Activated CD8-positive, alpha-beta memory T cell treated with anti-CD3 and anti-CD28 coated beads, Interleukin-2, amount 50 U/mL, for 48 hours (primary cell): ENCODE results near the gene ACADSB.

ENCODE experiments used
- DNase-seq: peaks from one replicate; pipeline ENCODE4 v3.0.0-alpha.2; 2020

The ACADSB gene

DNA sequence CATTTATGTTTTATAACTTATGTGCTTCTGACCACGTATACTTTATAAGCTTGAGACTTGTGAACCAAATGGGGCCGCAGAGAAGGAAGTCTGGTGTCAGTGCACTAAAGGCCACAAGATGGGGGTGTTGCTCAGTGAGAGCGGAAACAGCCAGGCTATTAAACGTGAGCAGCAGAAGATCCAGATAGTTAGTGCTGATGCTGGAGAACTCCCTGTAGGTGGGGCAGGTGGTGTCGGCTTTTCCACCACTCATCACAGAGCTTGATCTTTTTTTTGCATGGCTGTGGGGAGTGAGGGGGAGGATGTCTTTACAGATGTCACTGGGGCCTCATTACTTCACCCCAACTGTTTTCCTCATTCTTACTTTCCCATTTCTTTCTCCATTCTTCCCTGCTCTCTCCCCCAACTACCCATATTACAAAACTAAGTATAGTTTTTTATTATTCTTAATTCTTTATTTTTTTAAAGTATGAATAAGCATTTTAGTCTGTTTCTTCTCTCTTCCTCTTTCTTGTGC lies 34.7 kb downstream of the ACADSB start:
- DNase-seq: no peak

DNA sequence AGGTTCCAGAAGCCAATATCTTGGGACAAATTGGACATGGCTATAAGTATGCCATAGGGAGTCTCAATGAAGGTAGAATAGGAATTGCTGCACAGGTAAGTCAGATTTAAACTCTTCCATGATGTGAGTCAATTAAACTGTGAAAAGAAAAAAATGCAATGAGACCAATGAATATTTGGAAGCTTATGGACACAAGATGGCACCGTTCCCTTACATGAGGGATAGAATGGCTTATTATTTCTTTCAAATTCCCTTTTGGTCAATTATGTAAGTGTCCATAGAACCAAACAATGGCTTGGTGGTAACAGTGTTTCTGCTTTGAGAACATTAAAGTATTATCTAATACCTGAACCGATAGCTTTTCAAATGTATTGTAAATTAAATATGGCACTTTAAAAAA lies 35.6 kb downstream of the ACADSB start:
- DNase-seq: no peak

DNA sequence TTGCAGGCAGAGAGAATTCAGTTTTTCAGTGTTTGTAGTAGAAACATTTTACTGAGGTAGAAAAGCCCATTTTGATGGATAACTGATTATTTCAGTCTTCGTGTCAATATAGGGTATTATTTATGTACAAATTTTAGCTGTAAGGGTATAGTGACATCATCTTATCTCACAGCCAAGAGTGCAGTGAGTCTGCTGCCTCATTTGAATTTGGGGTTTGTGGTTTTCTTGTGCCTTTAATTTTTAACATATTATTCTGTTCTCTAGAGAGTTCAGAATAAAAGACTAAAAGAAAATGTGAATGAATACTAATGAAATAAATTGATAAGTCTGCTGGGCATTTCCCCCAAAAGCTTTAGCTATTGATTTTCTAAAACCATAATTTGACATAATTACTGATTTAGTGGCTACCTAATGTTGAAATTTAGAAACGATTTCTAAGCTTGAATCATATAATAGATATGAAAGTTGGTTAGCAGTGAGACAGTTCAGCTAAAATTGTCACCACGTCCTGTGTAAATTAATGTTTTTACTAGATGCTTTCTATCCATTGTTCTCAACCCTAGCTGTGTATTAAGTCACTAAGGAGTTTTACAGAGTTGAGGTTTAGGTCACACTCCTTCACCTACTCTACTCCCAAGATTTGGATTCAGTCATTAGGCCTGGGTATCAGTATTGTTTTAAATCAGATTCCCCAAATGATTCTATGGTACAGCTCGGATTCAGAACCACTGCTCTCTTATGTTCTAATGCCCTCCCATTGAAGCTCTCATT lies 37.3 kb downstream of the ACADSB start:
- DNase-seq: no peak

DNA sequence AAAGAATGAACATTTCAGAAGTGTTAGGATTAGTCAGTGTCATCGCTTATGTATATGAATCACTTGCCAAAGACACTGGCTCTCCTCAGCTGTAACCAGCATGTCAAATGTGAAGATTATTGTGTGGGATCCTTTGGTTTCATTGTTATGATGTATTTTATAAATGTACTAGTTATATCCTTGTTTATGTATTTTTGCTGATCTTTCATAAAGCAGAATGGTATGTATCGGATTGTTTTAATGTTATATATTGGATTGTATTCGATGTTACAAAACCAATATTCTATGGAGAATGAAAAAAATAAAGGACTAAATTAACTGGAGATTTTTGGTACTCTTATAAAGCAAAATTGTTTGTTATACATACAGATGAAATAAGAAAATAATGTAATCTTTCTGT lies 49.2 kb downstream of the ACADSB start:
- no peak for DNase-seq

DNA sequence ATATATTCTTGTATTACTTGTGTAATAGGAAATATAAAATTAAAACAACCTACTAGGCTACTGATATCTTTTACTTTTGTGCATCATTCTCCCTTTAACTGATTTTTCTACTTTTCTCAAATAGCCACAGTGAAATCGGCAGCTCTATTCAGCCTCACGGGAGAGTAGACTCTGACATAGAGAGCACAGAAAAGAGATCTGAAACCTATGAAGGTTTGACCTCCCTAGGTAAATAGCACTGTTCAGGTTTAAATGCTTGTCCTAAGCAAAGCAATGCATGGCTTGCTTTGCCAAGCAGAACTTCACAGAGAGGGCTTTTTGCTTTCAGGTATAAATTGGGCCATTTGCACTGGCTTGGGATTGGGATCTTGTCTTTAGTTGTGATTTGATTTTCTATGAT lies 53.1 kb downstream of the ACADSB start:
- no peak for DNase-seq

DNA sequence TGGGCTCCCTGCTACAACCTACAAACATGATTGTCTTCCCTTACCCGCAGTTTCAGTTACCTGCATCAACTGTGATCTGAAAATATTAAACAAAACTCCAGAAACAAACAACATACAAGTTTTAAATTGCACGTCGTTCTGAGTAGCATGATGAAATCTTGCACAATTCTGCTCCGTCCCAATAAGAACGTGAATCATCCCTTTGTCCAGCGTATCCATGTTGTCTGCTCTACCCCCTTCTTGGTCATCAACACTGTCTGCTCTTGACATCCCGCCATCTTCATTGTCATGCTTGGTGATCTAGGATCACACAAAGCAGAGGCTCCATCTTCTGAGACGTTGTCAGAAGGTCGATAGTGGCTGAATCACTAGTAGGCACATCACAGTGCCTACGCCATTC lies 53.9 kb downstream of the ACADSB start:
- no peak for DNase-seq

DNA sequence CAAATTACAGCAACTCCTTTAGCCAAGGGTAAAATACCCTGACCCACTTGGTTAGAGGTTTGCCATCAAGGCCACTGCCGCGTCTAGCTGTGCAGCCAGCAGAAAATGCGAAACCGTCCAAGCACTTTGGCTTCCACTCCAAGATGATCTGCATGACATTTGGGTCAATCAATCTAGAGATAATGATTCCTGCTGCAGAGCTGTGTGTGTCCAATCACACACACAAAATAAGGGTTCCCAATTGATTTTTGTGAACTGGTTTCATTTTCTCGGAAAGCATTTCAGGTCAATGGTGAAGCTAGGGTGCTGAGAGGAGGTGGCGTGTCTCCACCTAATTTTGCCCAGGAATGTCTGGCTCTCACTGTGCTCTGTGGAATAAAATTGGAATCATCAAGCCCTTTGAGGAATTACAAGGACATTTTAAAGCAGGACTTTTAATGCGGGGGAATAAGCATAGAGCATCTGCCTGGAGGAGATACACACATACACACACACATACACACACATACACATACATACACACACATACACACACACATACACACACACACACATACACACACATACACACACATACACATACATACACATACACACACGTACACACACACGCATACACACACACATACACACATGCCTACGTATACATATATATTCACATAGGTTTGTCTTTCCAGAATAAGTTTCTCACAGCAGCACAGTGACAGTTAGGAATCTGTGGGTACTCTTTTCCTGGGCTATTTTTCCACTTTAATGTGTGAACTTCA lies 59.5 kb downstream of the ACADSB start:
- no peak for DNase-seq

DNA sequence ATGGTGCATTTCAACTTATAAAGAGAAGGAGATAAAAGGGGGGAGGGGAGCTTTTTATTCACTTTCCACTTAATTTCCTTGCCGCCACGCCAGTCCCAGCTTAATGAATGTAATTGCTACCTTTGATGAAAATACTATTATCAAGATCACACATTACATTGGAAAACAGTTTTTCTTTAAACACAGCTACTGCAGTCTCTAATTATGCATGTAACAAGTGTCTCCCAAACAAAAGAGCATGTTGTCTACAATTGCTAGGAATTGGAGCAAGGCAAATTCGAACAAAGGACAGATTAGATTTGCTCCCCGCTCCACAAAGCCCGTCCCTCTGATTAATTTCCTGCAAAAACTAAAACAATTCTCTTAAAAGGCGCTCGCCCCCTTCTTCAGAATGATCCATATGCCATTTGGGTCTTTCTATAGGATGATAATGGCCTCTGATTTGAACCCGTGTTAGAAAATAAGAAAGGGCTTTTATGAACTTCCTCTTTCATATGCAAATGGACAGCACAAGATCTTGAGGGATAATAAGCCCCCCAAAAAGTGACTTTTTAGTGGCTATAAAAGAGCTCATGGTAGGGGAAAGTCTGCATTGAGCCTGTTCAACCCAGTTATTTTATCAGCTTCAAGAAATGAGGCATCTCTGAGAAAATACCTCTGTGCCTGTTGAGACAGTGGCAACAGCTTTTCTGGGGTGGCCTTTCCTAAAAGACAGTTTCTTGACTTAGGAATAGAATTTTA lies 60.6 kb downstream of the ACADSB start:
- no peak for DNase-seq

DNA sequence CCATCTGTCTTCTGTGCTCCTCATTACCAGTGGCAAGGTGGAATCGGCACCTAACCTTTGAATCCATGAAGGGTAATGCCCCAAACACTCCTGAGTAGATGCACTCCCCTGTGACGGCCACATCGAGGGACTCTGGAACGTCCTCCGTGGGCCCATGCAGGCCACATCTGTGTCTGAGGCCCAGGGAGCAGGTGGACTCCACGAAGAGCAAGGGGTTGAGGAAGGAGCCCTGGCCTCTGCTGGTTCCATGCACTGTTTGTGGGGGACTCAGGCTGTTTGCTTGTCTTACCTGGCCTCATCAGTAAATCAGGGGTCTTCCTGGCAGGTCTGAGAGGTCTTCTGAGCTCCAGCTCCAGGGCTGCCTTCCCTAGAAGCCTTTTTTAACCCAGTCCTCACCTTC lies 64.4 kb downstream of the ACADSB start:
- no peak for DNase-seq

DNA sequence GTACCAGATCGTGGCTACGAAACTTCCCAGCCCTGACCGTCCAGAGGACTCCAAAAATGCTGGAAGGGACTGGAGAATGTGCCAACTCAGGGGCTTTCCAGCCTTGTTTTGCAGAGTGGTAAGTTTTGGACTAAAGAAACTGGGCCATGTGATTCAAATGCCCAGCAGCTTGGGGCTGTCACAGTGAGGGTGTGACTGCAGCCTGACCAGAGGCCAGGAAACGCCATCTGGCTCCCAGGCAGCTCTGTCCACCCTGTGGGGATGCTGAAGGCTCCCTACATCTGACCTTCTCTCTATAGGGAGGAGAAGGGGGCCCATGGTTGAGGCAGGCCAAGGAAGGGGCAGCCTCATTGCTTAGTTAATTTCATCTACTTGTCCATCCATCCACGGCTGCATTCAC lies 65.4 kb downstream of the ACADSB start:
- no peak for DNase-seq

DNA sequence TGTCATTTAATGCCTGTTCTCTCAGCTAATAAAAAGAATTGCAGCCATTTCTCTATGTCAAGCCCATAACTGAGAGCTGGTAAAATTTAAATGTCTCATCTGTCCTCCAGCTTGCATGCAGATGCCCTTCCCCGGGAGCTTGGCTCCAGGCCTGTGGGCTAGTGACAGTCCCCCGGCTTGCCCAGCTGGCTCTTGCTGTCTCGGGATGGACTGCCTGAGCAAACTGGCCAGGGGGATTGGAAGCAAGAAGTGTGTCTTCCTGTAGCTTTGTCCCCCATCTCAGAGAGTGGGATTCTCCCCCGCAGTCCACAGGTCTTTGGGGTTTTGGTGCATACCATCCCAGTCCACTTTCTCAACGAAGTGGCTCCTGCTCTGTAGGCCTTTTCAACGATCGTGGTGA lies 73.1 kb downstream of the ACADSB start:
- DNase-seq: no peak

DNA sequence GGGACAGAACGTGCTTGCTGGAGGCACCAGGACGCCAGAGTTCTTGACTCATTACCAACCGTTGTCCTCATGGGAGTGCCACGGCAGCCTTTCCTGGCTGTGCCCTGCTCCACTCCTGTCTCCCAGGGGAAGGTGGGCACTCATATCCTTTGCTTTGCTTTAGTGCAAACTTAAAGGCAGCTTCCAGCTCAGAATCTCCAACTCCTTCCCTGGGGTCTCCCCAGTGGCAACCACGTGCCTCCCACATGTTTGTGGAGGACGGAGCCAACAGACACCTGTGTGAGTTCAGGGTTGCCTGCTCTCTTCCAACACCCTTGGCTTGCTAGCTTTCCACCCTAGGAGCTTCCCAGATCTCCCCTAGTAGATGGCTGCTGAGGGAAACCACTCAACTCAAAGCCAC lies 75.0 kb downstream of the ACADSB start:
- DNase-seq: no peak

DNA sequence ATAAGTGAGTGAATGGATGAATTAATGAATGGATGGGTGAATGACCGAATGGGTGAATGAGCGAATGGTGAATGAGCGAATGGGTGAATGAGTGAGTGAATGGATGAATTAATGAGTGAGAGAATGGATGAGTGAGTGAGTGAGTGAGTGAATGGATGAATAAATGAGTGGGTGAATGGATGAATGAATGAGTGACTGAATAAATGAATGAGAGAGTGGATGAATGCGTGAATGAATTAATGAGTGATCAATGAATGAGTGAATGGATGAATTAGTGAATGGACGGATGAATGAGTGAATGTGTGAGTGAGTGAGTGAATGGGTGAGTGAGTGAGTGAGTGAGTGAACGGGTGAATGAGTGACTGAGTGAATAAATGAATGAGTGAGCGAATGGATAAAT lies 77.5 kb downstream of the ACADSB start:
- no peak for DNase-seq

DNA sequence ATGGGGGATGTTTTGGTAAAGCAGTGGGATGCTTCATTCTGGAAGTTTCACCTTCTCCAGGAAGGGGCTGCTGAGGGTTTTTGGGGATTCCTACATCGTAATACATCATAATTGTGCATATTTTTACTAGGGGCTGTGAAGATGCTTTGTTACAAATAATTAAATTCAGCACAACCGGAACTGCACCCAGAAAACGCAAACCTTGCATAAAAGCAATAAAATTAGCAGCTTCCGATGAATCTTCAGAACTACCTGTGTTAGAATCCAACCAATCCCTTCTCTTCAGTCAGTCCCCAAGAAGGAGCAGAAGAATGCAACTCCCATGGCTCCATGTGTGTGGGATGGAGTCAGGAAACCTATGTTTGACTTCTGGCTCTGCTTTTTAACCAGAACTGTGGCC lies 78.5 kb downstream of the ACADSB start:
- DNase-seq: no peak

DNA sequence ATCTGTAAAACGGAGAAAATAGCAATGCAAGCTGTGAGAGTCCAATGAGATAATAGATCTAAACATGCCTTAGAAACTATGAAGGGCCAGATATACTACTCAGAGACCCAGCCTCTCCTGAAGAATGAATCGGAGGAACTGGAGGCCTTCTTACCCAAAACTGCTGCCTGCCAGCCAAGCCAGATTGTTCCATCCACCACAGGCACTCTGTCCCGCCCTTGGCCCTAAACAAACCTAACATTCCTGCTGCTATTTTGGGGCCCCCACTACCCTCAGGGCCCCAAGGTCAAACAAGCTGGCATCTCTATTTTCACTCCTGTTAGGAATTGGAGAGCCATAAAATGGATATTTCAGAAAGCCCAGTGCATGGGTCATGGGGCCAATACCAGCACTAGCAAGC lies 79.0 kb downstream of the ACADSB start:
- DNase-seq: no peak

DNA sequence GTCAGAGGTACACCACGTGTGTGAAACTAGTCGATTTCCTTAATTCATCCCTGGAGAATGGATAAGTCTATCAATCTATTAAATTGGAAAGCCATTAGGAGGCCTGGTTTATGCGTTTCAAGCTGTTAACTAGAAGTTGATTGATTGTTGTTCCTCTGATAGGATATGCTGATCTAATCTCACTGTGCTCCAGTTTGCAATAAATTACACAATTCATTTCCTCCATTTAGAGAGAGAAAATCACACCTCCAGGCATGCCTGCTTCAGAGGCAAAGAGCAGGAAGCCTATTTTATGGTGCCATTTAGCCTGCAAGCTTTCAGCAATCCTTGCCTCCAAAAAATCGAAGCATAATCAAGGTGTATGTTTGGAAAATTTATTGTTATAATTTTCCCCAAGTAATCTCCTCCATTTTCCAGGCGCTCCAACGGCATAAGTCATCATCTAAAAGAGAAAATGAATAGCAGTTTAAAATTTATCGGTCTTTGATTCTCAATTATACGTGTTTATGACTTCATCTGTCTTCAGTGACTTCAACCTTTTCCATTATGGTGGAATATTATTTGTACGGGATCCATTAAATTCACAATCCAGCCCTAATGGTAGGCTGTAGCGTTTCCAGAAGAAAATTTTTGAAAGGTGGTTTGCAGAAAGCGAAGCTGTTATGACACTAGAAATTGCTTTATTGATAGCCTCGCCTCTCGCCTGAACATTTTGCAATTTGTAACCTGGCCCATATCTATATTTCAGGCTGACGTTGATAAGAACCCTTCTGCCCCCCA lies 84.0 kb downstream of the ACADSB start:
- DNase-seq: no peak

DNA sequence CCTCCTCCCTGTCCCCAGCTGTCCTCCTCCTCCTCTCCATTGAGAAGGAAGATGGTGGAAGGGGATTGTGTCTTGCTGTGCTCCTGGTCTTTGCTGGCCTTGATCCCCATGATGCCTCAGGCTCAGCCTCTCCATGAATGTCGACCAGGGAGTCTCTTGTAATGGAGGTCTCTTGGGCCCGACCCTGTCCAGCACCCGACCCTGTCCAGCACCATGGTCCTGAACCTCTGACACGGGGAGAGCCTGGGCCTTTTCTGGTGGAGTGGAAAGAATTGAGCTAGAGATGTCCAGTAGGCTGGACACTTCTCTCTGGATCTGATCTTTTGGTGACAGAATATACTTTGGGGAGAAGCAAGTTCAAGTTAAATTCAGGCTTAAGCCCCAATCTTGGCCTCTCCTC lies 84.7 kb downstream of the ACADSB start:
- DNase-seq: no peak

DNA sequence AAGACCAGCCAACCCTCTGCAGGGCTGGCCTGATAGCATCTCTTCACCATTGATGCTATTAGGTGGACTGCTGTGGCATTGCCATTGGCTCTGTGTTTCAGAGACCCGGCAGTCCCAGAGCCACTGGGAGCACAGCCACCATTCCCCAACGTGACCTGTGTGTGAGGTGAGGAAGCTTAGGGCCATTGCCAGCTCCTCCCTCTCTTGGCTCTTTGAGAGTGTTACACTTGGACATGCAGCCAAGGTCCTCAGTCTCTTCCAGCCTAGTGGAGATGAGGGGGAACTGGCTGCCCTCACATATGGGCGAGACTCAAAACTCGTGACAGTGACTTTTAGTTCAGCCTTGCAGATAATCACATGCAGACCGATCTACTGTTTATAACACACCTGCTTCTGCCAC lies 87.6 kb downstream of the ACADSB start:
- no peak for DNase-seq

DNA sequence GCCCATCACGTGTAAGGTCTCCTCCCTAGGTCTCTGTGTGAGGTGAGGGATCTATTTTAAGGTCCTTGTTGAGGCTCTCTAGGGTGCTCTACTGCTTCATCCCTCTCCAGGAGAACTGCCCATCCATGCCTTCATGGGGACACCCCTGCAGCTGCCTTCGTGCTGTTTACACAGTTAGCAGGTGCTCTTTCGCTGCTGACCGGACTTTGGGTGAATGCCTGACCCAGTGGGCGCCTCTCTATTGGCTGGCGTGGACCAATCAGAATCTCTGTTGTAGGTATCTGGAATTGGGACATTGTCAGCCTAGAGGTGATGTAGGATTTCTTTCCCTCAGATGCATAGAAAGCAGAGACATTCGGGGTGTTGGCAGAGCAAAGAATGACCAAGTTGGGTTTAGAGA lies 88.2 kb downstream of the ACADSB start:
- DNase-seq: no peak

DNA sequence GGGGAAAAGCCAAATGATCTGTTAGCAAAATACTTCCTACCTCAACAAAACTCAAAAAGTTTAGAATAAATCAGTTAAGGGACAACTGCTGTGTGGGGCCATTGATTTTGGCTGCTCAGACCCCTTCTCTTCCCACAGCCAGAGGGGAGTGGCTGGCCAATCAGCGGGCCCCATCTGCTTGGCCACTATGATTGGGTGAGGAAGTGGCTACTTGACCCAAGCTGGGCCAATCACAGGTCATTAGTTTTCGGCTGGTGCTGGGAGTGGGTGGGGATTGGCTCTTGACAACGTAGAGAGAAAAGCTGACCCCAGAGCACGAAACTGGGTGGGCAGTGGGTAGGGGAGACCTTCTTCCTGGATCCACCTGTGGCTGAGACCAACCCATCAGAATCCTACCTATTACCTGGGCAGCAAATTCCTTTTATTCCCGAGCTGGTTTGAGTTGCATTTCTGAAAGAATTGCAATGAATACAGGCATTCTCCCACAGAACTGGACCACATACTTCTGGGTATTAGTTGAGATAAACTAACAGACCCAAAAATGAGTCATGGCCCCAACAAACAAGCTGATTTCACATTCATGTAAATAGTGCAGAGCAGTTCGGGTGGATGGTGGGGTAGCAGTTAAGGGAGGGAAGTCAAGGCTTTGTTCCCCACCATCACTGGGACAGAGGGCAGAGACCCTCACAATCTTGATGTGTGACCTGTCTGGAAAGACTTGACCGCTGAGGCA lies 91.4 kb downstream of the ACADSB start:
- DNase-seq: no peak

DNA sequence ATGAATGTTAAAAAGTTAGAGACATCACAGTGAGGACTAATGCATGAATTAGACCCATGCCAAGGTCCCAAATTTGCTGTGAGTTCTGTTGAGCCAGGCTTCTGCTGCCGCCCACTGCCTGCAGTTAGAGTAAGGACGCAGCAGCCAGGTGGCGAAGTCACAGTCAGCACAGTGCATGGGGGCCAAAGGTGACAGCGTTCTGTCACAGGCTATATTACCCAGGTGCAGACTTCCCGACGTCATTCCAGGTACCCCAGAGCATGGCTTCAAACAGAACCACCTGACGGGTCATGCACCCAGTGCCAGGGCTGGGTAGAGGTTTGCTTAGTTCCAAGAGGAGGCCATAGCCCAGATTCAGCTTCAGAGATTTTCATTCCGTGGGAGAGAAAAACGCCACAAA lies 93.1 kb downstream of the ACADSB start:
- no peak for DNase-seq

DNA sequence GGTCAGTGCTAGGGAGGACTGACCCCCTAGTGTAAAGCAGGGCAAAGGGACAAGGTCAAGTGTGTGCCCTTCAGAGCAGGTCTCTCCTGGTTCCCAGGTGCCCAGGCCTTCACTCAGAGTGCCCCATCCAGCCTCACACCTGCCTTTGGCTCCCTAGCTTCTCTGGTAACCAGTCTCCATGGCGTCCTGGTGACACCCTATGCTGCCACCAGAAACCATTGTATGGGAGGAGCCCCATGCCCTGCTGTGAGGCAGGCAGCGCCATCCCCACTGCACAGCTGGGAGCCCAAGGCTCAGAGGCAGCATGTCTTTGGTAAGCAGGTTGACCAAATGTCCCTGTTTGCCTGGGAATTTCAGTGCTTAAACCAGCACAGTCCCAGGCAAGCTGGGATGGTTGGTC lies 93.9 kb downstream of the ACADSB start:
- DNase-seq: no peak
